GM12878 (cell line): Measurements from ENCODE around the gene XAB2. TPM values are rescaled to one million over a fixed set of nuclear protein-coding genes. Genes with fewer than 3 reads are reported as not detected.

ENCODE experiments used
- ATAC-seq: fragments of 200-7000 bp; cut with Tn5 transposase; 3 replicates; pipeline ENCODE4 v1.9.1; 2020; ENCODE audit warnings: mild to moderate bottlenecking, moderate library complexity
- BruUV-seq: library from RNA; stranded (reverse); fragments of 400-500 nt; replicated peaks from 2 replicates; lab custom pipeline; 2021; lab: Mats Ljungman, UMichigan
- CTCF ChIA-PET: fragments of 300-600 bp; sonication (Branson Sonifier 250); formaldehyde crosslinking; extraction: SDS; loops from one replicate; lab custom pipeline; 2021; ENCODE audit warnings: inconsistent platforms; lab: Yijun Ruan, JAX
- POLR2A ChIA-PET: fragments of 350-600 bp; formaldehyde crosslinking; extraction: SDS; loops from one replicate; lab custom pipeline; 2021; ENCODE audit warnings: inconsistent platforms; lab: Charles Lee
- RAD21 ChIA-PET: fragments of 300-600 bp; sonication (Branson Sonifier 250); formaldehyde crosslinking; loops from one replicate; lab custom pipeline; 2023; ENCODE audit warnings: antibody characterized with exemption; ENCODE audit not compliant: unreplicated experiment; lab: Charles Lee
- SMC1A ChIA-PET: fragments of 300-600 bp; sonication (Branson Sonifier 250); formaldehyde crosslinking; loops from one replicate; lab custom pipeline; 2023; ENCODE audit not compliant: unreplicated experiment, uncharacterized antibody; lab: Charles Lee
- DNase-seq: peaks from one replicate; pipeline ENCODE4 v3.0.0-alpha.2; 2011; ENCODE audit warnings: low read depth, low spot score
- FAIRE-seq: peaks from 3 replicates; lab custom pipeline; 2011; peaks lifted over from hg19 to GRCh38; lab: Jason Lieb, UNC
- H2AFZ ChIP-seq: 2 replicates; pipeline ENCODE4 v1.6.0; 2011; ENCODE audit warnings: low read depth, low read length, control low read depth; ENCODE audit not compliant: control insufficient read depth
- H3K27ac ChIP-seq: 2 replicates; pipeline ENCODE4 v1.5.1; 2011; ENCODE audit warnings: control low read depth; ENCODE audit not compliant: control insufficient read depth, insufficient read depth
- H3K27me3 ChIP-seq, 2 experiments: replicated peaks in 1 of 2; 2 replicates each; pipeline versions ENCODE4 v1.6.0 to v1.6.1; 2011; ENCODE audit warnings: low read length in 1 of 2; ENCODE audit not compliant: control insufficient read depth in 2 of 2, insufficient read depth in 2 of 2
- H3K36me3 ChIP-seq, 2 experiments: 2 replicates each; pipeline ENCODE4 v1.5.1; 2011; ENCODE audit warnings: low read length in 1 of 2; ENCODE audit not compliant: control insufficient read depth in 2 of 2, insufficient read depth in 2 of 2
- H3K4me1 ChIP-seq: 2 replicates; pipeline ENCODE4 v1.6.1; 2011; ENCODE audit warnings: mild to moderate bottlenecking, low read length, moderate library complexity, mixed read lengths; ENCODE audit not compliant: control insufficient read depth, insufficient read depth
- H3K4me2 ChIP-seq: 2 replicates; pipeline ENCODE4 v1.6.0; 2011; ENCODE audit warnings: control low read depth; ENCODE audit not compliant: control insufficient read depth, insufficient read depth
- H3K4me3 ChIP-seq: fragments of 200-600 bp; sonication (generic); 2 replicates; pipeline ENCODE4 v1.5.1; 2016
- H3K79me2 ChIP-seq: 2 replicates; pipeline ENCODE4 v1.6.0; 2011; ENCODE audit warnings: low read length; ENCODE audit not compliant: control insufficient read depth, insufficient read depth
- H3K9ac ChIP-seq: 2 replicates; pipeline ENCODE4 v1.8.0; 2011; ENCODE audit warnings: low read length, control low read depth, mixed read lengths; ENCODE audit not compliant: control insufficient read depth, insufficient read depth
- H3K9me3 ChIP-seq: replicated peaks from 3 replicates; pipeline ENCODE4 v1.5.1; 2011; ENCODE audit warnings: mild to moderate bottlenecking, low read length; ENCODE audit not compliant: control insufficient read depth, insufficient read depth
- H4K20me1 ChIP-seq: 2 replicates; pipeline ENCODE4 v1.6.0; 2011; ENCODE audit not compliant: control insufficient read depth, insufficient read depth
- ZNF592 ChIP-seq: fragments of 450-650 bp; IDR thresholded peaks from 2 replicates; pipeline ENCODE4 v1.6.1; 2017; ENCODE audit warnings: mild to moderate bottlenecking, moderate library complexity
- WGBS: methylation state at CpG from one replicate; pipeline ENCODE4 v1.1.6; 2016; ENCODE audit warnings: low lambda C conversion rate; ENCODE audit not compliant: insufficient replicate concordance, insufficient coverage; ENCODE audit errors: missing lambda C conversion rate; 5-methylcytosine and 5-hydroxymethylcytosine counted together
- in situ Hi-C: fragments of 300-500 bp; cut with MboI; formaldehyde crosslinking; loops from 9 replicates; pipeline ENCODE4 v1.14.3; 2018; ENCODE audit warnings: mixed read lengths
- intact Hi-C: fragments of 100-400 bp; cut with micrococcal nuclease; formaldehyde crosslinking; loops from one replicate; pipeline ENCODE4 v1.14.2; 2022; ENCODE audit not compliant: unreplicated experiment
- polyA plus RNA-seq, 11 experiments: library from polyadenylated mRNA; depleted of rRNA in 4 of 11; unstranded in 6 of 11; stranded (reverse) in 5 of 11; fragments of >200 nt; fragmentation: Nextera tagmentation in 4 of 11; fragmentation: Illumina TruSeq in 1 of 11; extraction: Ambion mirVana in 4 of 11; extraction: Trizol in 1 of 11; gene quantifications; 1 replicate in 1 of 11; 2 replicates in 10 of 11; pipeline versions ENCODE4 v1.2.1 to v1.2.3, GENCODE V29; 2011 to 2016; ENCODE audit warnings: inconsistent platforms in 2 of 11, missing spikeins in 2 of 11, low read depth in 1 of 11
- total RNA-seq, 4 experiments: library from RNA; depleted of rRNA in 3 of 4; stranded (reverse); fragments of >200 nt in 3 of 4; fragmentation: Illumina TruSeq in 1 of 4; extraction: Trizol in 1 of 4; gene quantifications; 2 replicates each; pipeline versions ENCODE4 v1.2.1 to v1.2.3, GENCODE V29; 2013 to 2021

The XAB2 gene
- total and polyA plus RNA-seq, 10 of the 15 experiments (the other 5 are each of a cell fraction or from before 2014, with no cell fraction given) = 0.34 to 45.1 (median 18.8) TPM

- FAIRE-seq = no peak
Measured at GRCh38 chr19:7618771-7619510, 10.4 kb downstream of the XAB2 start.

More at GRCh38 chr19:7618771-7619510, 10.4 kb downstream of the XAB2 start:
- no peaks in the 10 kb centered on the region for H3K9me3 ChIP-seq
- no peak for ATAC-seq
- no peak overlapping the region for H3K27ac ChIP-seq
- RAD21 ChIA-PET = no interaction called here
- no peak for DNase-seq
- no peak overlapping the region for H3K4me3 ChIP-seq
- 87% methylated on average over 20 of the region's 21 CpGs for WGBS
- no peaks in the 10 kb centered on the region for H4K20me1 ChIP-seq
- no peaks in the 10 kb centered on the region for H3K4me1 ChIP-seq
- in situ Hi-C loops = no loop called here
- TF ChIP-seq ZNF592 = no peak
- no peak overlapping the region for H3K4me2 ChIP-seq
- POLR2A ChIA-PET = interaction anchor here (0.6 kb wide), 1 partner anchor 22 kb away, joined by 3 read pairs; no protein-coding TSS in a partner anchor
- H3K36me3 ChIP-seq = peaks cover 0 to 24% of the 10 kb centered on the region in 2 experiments; a peak in 3 of 4 replicates
- H3K27me3 ChIP-seq = no peaks in the 10 kb centered on the region
- intact Hi-C loops = no loop called here
- SMC1A ChIA-PET = no interaction called here
- CTCF ChIA-PET = no interaction called here
- no peaks in the 10 kb centered on the region for H3K79me2 ChIP-seq
- no peak overlapping the region for H3K9ac ChIP-seq
- BruUV-seq = no TSS peak
- no peak overlapping the region for H2AFZ ChIP-seq
